NCI-H2029 (cell line): ENCODE data around the gene NRG2.

Experiments used
- DNase-seq: peaks from one replicate; lab custom pipeline; 2025; lab: John Stamatoyannopoulos, UW

Gene NRG2

GRCh38 chr5:139903795-139904565 is 139.1 kb downstream of the NRG2 start:
- DNase-seq, result no peak

DNA sequence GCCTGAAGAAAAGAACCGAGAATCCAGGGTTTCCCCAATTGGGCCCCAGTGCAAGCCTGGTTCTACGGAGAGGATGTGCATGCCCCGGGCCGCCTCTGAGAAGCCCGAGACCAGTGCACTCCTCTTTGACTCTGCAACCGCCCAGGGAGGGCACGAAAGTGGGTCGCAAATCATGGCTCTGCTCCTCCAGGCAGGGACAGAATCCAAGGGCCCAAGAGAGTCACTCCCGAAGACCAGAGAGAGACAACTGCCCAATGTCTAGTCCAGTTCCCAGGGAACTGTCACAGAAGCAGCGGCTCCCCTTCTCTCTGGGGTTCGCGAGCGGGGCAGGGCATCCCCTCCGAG is 139.7 kb downstream of the NRG2 start:
- no peak for DNase-seq

DNA sequence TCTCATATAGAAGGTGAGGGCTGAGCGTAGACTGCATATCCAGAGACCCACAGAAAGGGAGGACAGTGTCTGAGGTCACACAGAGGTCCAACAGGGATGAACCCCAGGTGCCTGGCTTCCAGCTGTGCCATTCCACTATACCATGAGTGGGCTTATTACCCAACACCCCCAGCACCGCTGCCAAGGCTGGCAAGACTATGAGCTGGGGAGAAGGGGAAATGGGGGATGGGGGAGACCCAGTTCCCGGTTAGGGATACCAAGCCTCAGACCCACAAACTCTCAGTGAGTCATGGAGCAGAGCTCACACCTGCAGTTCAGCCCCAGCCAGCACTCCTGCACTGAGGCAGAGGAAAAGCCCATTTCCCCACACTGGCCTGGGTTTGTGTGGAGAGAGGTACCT is 141.1 kb downstream of the NRG2 start:
- no peak for DNase-seq

GRCh38 chr5:139901251-139901575 is 141.9 kb downstream of the NRG2 start:
- DNase-seq, result no peak

GRCh38 chr5:139900546-139901250 is 142.4 kb downstream of the NRG2 start:
- DNase-seq, result no peak

GRCh38 chr5:139898981-139899380 is 144.1 kb downstream of the NRG2 start:
- no peak for DNase-seq

GRCh38 chr5:139897982-139898381 is 145.1 kb downstream of the NRG2 start:
- no peak for DNase-seq

DNA sequence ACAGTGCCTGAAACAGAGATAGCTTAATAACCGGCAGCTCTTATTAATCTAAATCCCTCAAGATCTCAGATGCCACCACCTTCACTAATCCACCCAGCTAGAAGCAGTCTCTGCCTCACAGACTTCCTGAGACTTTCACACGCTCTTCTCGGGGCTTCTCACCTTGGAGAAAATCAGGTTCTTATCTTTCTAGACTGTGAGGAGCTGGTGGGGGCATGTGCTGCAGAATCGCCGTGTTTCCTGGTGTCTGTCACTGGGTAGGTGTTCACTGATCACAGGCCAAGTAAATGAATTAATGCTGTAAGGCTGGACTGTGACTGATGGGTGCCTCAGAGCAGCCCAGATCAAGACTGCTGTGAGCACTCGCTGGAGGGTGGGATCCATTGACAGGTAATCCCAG is 145.8 kb downstream of the NRG2 start:
- no peak for DNase-seq

GRCh38 chr5:139896718-139897117 is 146.4 kb downstream of the NRG2 start:
- no peak for DNase-seq

- DNase-seq, result no peak
Measured at GRCh38 chr5:139895647-139896046, 147.5 kb downstream of the NRG2 start.

GRCh38 chr5:139895046-139895445 is 148.1 kb downstream of the NRG2 start:
- DNase-seq, result no peak

GRCh38 chr5:139893873-139894272 is 149.2 kb downstream of the NRG2 start:
- no peak for DNase-seq

GRCh38 chr5:139889410-139889809 is 153.7 kb downstream of the NRG2 start:
- DNase-seq, result no peak

DNA sequence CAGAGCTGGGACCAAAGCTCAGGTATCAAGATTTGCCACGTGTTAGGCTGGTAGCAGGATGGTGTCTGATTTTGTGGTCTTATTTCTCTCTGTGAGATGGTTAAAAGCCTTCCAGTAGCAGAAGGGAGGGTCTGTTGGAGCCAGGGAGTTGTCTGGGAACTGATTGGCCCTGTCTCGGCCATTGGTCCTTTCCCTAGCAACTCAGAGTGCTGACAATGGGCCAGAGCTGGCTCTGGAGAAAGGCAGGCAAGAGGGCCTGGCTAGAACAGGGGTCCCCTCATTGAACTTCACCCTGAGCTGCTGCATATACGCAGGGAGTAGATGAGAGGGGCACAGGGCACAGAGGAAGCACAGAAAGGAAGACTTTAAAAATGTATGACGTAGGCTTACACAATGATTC is 154.7 kb downstream of the NRG2 start:
- DNase-seq, result no peak

- no peak for DNase-seq
Measured at GRCh38 chr5:139886213-139886612, 156.9 kb downstream of the NRG2 start.

GRCh38 chr5:139885857-139886208 is 157.3 kb downstream of the NRG2 start:
- DNase-seq, result no peak

DNA sequence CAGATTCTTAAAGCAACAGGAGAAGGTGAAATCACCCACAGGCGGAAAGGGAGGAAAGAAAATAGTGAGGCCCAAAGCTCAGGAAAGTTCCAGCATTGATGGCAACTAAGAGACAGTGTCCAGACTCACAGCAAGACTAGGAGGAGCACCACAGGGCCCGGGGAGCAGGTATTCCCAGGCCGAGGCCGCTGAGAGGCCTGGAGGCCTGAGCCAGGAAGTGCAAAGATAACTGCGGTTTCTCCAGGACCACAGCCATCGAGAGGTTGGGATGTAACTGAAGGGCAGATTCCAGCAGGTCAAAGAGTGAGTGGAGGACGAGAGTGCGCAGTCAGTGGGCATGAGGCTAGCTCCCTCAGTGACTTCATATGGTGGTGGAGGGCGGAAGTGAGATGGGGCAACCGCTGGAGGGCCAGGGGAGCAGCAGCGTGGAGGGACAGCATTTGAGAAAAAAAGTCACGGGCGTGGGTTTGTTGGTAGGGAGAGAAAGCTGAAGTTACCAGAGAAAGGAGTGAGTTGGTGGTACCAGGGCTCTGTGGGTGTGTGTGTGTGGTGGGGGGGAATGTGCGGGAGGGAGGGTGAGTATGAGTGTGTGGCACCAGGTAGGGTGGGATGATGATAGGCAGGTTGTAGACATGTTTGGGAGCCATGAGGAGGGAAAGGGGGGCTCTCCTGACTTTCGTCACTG is 157.8 kb downstream of the NRG2 start:
- DNase-seq, result no peak

- no peak for DNase-seq
Measured at GRCh38 chr5:139884734-139885133, 158.4 kb downstream of the NRG2 start.

- no peak for DNase-seq
Measured at GRCh38 chr5:139884144-139884543, 159.0 kb downstream of the NRG2 start.

- DNase-seq, result no peak
Measured at GRCh38 chr5:139882961-139883539, 160.0 kb downstream of the NRG2 start.

DNA sequence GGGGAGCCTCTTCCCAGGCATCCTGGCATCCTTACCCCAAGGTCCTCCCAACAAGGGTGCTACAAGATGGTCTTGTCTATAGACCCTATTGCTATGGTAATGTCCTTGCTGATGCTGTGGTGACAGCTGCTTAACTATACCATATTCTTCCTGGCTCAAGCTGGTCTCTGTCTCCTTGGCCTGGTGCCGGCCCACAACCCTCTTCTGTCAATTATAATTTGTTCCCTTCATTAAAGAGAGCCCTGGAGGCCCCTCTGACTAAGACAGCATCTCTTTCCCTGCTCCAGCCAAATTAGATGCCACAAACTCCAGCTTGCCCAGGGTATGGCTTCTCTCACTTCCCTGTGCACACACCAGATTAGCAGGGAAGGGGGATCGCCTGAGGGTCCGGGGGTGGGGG is 160.8 kb downstream of the NRG2 start:
- DNase-seq, result no peak

DNA sequence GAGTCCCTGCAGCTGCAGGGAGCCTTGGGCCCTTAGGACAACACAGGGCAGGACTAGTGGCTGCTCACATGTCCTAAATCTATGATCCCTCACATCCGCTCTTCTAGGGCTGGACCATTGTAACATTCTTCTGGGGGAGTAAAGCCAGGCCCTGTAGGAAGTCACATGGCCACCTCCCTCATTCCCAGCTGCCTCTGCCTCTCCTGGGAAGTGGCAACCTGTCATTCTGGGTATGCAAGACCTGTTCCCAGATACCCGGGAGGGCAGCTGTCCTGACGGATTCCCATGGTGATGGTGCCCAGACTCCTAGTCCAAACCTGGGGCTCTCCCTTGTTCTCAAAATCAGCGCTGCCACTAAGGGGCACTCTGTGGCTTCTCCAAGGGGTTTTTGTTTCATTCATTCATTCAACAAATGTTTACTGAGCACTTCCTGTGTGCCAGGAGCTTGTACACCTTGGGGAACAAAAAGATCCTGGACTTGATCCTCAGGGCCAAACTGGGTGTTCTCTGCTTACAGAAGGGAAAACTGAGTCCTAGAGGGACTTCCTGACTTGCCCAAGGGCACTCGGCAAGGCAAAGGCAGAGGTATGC is 161.9 kb downstream of the NRG2 start:
- no peak for DNase-seq
